Left colon (tissue), 2 donors: ENCODE data around the gene ADCY7. TPM values are rescaled to one million over a fixed set of nuclear protein-coding genes. Genes with fewer than 3 reads are reported as not detected.

Source experiments
- ATAC-seq: fragments of 200-7000 bp; cut with Tn5 transposase; one replicate; pipeline ENCODE4 v1.9.1; 2020; ENCODE audit warnings: mild to moderate bottlenecking, moderate library complexity
- DNase-seq, 2 donors: peaks; one replicate each; pipeline ENCODE4 v3.0.0-alpha.2; 2020
- intact Hi-C, 2 donors: fragments of 100-400 bp; cut with DNase I in 1 of 2; cut with micrococcal nuclease in 1 of 2; formaldehyde crosslinking; loops; one replicate each; pipeline versions ENCODE4 v1.11.2 to v1.14.0; 2022; cut with DNase I, micrococcal nuclease
- total RNA-seq, 2 donors: library from RNA; stranded (reverse); fragmentation: NEBNext Ultra II Directional; extraction: Animal tissue kit (Norgen Biotek cat#: 25700); gene quantifications; one replicate each; pipeline ENCODE4 v1.2.1, GENCODE V29; 2021
- donor health status: DM: no; HTN: no; CAD: no.
- donor health status: DM: yes; HTN: yes; CAD: no.

ADCY7 gene
- total RNA-seq, 2 donors from 2014 or later: 14.2 to 20.8 TPM

DNA sequence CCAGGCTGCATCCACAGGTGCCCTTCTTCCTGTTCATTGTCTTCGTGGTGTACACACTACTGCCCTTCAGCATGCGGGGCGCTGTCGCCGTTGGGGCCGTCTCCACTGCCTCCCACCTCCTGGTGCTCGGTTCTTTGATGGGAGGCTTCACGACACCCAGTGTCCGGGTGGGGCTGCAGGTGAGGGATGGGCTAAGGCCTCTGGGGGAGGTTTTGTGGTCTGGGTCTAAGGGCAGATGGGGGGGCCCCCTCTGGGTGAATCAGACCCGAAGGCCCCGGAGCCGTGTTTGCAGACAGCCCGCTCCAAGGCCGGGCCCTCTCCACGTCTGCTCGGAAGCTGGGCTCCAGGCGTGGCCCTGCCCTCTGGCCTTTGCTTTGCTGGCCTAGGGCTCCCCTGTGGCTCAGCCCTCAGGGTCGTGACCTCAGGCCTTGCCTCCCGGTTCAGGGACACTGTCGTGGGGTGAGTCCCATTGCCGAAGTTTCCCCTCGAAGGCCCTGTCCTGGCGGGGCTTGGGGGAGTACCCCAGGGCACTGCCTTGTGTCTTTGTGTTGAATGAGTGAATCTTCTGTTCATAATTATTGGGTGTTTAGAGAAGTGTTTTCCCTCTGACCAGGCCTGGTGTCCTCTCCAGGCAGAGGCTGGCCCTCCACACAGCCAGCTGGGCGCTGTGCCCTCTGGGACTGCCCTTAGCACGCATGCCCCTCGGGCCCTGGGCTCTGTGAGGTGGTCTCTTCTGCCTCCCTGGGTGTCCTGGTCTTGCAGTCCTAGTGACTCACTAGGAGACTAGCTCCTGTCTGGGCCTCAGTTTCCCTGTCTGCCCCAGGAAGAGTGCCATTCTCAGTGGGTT is 25.6 kb downstream of the ADCY7 start:
- ATAC-seq (no peak), DNase-seq (no peak)
- intact Hi-C loops: no loop called here

- ATAC-seq (no peak), DNase-seq (no peak)
- intact Hi-C loops: no loop called here
Measured at GRCh38 chr16:50292566-50292948, 26.2 kb downstream of the ADCY7 start.

DNA sequence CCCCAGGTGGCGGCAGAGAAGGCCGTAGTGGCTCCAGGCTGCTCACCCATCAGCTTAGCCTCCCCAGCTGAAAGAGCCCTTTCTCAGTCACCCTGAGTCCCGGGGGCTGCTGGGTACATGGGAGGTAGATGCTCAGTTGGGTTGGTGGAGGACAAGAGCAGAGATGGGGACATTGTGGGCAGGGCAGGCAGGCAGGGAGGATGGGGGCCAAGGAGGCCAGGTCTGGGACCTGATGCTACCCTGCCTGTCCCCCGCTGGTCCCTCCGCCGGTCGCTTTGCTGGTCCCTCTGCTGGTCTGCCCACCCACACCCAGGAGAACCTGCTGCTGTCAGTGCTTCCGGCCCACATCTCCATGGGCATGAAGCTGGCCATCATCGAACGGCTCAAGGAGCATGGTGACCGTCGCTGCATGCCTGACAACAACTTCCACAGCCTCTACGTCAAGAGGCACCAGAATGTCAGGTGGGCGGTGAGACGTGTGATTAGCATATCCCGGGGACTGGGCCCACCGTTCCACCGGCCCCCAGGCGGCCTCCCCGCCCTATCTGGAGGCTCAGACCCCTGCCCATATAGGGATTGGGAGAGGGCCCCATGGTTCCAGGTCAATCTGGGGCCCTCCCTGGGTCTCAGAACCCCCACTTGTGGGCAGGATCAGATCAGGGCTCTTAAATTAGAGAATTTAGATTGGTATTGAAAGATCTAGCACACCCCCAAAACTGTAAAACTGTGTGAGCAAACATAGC is 26.9 kb downstream of the ADCY7 start:
- intact Hi-C loops: no loop called here
- ATAC-seq (no peak), DNase-seq (no peak)

DNA sequence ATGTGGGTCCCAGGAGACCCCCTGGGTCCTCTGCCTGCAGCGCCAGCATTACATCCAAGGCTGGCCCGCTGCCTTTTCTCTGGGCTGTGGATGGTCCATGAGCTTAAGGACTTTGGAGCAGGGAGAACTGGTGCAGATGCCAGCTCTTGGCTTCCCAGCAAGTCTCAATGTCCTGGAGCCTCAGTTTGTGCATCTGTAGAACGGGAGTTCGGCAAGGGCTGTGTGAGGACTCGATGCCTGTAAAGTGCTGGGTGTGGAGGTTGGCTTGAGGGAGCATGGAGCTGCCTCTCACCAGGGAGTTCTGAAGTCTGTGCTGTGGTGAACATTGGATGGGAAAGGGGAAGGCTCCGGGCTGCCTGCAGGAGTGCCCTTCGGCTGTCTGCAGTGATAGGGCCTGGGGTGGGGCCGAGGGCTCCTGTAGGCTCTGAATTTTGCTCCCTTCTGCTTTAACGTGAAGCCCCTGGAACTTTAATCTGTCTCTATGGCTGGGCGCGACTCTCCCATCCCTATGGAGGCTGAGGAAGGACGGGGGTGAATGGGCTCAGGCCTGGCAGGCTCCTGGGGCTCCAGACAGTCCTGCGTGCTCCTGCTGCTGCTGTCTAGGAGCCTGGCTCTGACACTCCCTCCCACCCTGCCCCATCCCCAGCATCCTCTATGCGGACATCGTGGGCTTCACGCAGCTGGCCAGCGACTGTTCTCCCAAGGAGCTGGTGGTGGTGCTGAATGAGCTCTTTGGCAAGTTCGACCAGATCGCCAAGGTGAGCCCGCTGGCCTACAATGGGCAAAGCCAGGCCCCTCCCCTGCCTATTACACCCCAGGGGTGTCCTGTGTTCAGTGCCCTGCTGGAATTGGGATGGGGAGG is 27.9 kb downstream of the ADCY7 start:
- ATAC-seq (no peak), DNase-seq (no peak)
- intact Hi-C loops: no loop called here

DNA sequence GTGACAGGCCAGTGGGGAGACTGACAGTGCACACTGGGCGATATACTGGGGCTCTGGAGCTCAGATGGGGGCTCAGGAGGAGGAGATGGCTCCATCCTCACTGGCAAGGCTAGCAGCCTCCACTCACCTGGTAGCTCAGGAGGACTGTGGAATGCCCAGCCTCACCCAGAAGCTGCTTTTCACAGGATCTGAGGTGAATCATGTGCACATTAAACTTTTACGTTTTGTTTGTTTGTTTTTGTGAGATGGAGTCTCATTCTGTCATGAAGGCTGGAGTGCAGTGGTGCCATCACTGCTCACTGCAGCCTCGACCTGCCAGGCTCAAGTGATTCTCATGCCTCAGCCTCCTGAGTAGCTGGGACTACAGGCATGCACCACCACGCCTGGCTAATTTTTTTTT is 28.6 kb downstream of the ADCY7 start:
- DNase-seq (no peak), ATAC-seq (no peak)
- intact Hi-C loops: no loop called here

GRCh38 chr16:50295541-50296132 is 29.3 kb downstream of the ADCY7 start:
- ATAC-seq (no peak), DNase-seq (no peak)
- intact Hi-C loops: no loop called here

DNA sequence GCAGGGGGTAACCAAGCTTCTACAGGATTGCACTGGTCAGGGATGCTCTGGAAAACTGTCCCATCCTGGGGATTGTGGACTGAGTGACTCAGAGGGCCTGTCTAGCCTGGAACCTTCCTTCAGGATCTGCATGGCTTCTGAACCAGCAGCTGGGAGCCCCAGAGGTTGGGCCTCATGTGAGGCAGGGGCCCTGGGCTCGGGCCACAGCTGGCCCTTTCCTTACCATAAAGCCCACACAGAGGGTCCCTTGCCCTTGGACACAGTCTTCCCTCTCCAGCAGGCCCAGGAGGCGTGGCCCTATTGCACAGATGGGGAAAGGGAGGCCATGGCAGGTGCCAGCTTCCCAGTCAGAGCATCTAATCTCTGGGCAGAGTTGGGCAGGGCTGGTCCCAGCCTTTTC is 30.5 kb downstream of the ADCY7 start:
- ATAC-seq: no peak
- DNase-seq: peak in 1 of 2 donors; percentile 11
- intact Hi-C loops: no loop called here

DNA sequence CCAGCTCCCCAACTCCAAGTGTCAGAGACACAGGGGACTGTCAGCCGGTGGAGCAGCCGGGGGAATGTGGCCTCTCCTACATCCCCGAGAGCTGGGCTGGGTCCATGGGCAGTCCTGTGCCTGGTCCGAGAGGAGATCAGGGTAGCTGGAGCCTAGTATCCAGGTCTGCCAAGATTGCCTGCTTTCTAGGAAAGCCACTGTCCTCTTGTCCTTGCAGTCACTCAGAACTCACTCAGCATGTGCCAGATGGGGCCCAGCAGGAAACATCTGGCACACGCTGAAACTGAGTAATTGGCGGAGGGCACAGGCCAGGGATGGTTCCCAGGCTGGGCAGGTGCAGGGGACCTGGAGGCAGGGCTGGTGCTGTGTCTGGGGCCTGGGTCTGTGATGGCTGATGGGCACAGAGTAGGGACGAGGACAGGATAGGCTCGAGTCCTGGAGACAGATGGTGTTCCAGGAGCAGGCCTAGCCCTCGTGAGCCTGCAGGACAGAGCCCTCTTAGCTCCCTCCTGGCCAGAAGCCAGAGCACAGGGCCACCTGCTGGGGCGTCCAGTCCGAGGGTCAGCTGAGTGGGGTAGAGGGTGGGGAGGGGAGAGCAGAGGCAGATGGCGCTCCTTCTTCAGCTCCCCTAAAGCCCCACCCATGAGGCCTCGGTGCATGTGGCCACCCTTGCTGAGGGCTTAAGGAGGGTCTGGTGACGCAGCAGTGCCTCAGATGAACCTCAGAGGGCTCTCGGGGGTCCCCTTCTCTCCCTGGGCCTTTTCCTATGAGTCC is 31.1 kb downstream of the ADCY7 start:
- intact Hi-C loops: no loop called here

GRCh38 chr16:50298075-50298460 is 31.7 kb downstream of the ADCY7 start:
- ATAC-seq (no peak), DNase-seq (no peak)
- intact Hi-C loops: no loop called here

More for the DNA sequence above, 31.1 kb downstream of the ADCY7 start:
- no peak for ATAC-seq
- DNase-seq: peak; percentile 3 to 22

DNA sequence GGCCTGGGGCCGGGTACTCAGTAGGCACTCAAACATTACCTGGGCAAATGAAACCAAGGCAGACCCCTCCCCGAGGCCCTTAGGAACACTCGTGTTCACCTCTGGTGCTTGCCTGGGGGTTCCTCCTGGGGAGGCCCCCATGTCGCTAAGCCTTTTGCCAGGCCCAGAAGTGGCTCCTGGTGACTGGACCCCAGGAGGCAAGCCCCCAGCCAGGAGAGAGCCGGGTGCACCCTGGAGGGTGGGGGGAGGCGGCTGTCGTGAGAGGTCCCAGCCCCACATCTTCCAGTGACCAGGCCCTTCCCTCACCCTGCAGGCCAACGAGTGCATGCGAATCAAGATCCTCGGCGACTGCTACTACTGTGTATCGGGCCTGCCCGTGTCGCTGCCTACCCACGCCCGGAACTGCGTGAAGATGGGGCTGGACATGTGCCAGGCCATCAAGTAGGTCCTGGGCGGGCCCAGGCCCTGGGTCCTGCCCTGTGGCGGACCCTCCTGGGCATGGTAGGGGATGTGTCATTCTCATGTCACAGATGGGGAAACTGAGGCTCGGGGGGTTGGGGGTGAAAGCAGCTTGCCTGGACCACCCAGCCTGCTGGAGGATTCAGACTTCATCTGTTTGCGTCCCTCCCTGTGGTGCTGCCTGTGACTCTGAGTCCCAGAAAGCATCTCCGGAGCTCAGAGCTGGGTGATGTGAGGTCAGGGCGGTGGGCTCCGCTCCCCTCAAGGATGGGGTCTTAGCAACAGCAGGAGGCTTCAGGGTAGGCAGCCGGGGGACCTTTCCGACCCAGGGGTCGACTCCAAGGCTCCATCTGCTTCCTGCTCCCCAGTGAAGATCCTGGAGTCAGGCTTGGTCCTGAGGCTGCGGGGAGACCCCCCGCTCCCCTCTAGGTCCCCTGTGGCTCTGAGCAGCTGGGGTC is 32.5 kb downstream of the ADCY7 start:
- no peak for ATAC-seq
- intact Hi-C loops: no loop called here
- peak; percentile 5 to 21 for DNase-seq

- ATAC-seq (no peak), DNase-seq (peak; percentile 5 to 20)
- intact Hi-C loops: no loop called here
Measured at GRCh38 chr16:50299508-50300105, 33.3 kb downstream of the ADCY7 start.

- ATAC-seq (no peak), DNase-seq (peak in 1 of 2 donors; percentile 19)
- intact Hi-C loops: no loop called here
Measured at GRCh38 chr16:50300942-50301625, 34.7 kb downstream of the ADCY7 start.

DNA sequence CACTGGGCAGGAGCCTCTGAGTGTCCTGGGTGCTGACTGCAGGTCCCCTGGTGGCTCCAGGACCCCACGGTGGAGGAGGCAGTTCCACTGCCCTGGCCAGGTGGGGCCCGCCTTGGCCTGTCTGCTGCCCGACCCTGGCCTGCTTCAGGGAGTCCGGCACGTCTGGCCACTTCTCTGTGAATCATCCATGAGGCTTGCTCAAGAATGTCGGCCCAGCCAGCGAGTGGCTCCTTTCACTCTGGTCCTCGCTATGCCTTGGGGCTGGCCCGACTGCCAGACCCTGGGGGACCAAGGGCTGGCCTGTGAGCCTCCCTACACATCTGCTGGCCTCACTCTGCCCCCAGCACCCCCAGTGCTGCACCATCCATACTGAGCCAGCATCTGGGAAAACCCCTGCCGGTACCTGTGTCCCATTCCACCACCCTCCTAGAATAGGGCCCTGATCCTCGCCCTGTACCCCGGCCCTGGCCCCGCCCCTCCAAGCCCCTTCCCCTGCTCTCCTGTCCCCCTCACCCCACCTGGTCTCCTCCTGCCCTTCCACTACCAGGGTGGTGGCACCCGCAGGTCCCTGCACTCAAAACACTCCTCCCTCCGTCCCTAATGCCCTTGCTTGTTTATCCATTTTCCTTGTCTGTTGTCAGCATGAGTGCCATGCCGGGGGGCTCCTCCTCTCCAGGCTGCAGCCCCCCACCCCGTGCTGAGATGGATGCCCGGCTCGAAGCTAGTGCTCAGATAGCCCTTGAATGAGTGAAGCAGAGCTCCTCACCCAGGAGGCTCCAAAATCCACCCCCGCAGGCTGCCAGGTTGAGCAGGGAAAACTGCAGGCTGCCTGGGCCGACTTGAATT is 35.5 kb downstream of the ADCY7 start:
- peak; percentile 26 to 40 for DNase-seq
- peak; percentile 11 for ATAC-seq
- intact Hi-C loops: no loop called here

DNA sequence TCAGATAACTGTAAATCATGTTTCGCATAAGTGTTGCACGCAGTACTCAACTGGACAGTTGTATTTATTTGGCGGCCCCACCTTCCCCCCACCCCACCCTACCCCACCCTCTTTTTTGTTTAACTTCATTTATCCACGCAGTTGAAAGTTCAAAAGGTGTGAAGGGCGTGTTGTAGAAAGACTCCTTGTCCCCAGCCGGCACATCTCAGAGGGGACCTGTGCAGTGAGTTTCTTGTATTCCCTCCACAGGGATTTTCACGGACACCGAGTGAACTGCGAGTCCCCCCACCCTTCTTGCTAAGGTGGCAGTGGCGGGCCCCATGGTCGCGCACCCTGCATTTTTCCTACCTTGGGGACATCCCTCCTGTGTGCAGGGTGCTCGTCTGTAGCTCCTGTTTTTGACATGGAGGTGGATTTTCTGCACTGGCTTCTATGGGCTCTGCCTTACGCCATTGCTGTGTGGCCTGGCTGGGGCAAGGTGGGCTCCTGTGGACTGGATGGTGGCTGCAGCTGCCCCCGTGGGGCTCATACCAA is 36.2 kb downstream of the ADCY7 start:
- ATAC-seq (peak; percentile 74), DNase-seq (peak in 1 of 2 donors; percentile 19)
- intact Hi-C loops: no loop called here

GRCh38 chr16:50303041-50303604 is 36.8 kb downstream of the ADCY7 start:
- ATAC-seq (no peak), DNase-seq (peak in 1 of 2 donors; percentile 13)
- intact Hi-C loops: no loop called here
